Fibroblast of skin of left quadriceps (primary cell): ENCODE data around the gene TBC1D3D.
"Not testable (repeated sequence)": the region's sequence is repeated elsewhere in the genome, so short reads cannot be mapped to it uniquely, and the experiment has no call there.

ENCODE experiments used
- DNase-seq, 2 experiments: peaks; one replicate each; pipeline ENCODE4 v3.0.0-alpha.2; 2013; ENCODE audit warnings: low read depth in 2 of 2

Gene TBC1D3D

DNA sequence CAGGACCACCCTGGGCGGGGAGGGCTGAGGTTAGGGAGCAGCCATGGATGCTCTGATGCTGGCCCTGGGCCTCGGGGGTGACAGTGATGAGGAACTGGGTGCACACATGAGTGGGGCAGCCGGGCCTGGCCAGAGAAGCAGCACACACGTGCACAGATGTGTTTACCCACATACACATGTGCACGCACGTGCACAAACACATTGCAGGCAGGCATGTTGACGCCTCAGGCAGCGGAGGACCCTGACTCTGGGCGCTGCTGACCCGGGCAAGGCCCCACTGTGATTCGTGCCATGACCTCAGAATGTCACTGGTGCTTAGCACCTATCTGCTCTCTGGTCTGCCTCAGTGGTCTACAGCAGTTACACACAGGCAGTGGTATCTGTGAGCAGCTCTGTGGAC lies at the start of gene TBC1D3D:
Gene TBC1D3D, plus strand, starts transcription at position 301 of the 400 bp plus-strand sequence. CDS start 1,585 bp downstream, outside the sequence.
- not testable (repeated sequence) for DNase-seq

DNA sequence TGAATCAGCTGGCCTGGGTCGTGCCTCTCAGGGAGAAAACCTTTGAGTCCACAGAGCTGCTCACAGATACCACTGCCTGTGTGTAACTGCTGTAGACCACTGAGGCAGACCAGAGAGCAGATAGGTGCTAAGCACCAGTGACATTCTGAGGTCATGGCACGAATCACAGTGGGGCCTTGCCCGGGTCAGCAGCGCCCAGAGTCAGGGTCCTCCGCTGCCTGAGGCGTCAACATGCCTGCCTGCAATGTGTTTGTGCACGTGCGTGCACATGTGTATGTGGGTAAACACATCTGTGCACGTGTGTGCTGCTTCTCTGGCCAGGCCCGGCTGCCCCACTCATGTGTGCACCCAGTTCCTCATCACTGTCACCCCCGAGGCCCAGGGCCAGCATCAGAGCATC lies 14.8 kb upstream of the TBC1D3D start, which contains the start of gene TBC1D3L:
Gene TBC1D3L, minus strand, starts transcription at position 101 of the 400 bp plus-strand sequence. CDS start 1,540 bp downstream, outside the sequence.
- DNase-seq: not testable (repeated sequence)
